Measurements from ENCODE around the gene SMYD3. TPM values are rescaled to one million over a fixed set of nuclear protein-coding genes. Genes with fewer than 3 reads are reported as not detected.

The SMYD3 gene
- total RNA-seq, 2 experiments from 2014 or later: 22.6 to 24.6 TPM

GRCh38 chr1:246165826-246166709 is 341.0 kb downstream of the SMYD3 start:
- DNase-seq (no peak), ATAC-seq (no peak)
- intact Hi-C loops (cut with micrococcal nuclease): no loop called here
- Mint-ChIP-seq H3K9me3 (no peaks in the 10 kb centered on the region), H3K36me3 (ENCODE audit: low read depth) (peaks cover 3% of the 10 kb centered on the region), H3K4me1 (ENCODE audit: low read depth) (no peaks in the 10 kb centered on the region), H3K27ac (no peak overlapping the region), H3K4me3 (no peak overlapping the region), H3K27me3 (no peaks in the 10 kb centered on the region)
- ChIA-PET POLR2A (no interaction called here), CTCF (no interaction called here)
- TF ChIP-seq CTCF (IDR thresholded peaks at IDR 0.05): no peak

- intact Hi-C loops (cut with micrococcal nuclease): no loop called here
- H3K4me3 Mint-ChIP-seq: no peak overlapping the region
- no peaks in the 10 kb centered on the region for H3K9me3 Mint-ChIP-seq
- H3K27me3 Mint-ChIP-seq: no peaks in the 10 kb centered on the region
- DNase-seq: no peak
- H3K27ac Mint-ChIP-seq: no peak overlapping the region
- ChIA-PET POLR2A (no interaction called here), CTCF (no interaction called here)
- no peaks in the 10 kb centered on the region for H3K4me1 Mint-ChIP-seq (ENCODE audit: low read depth)
- H3K36me3 Mint-ChIP-seq (ENCODE audit: low read depth): peaks cover 3% of the 10 kb centered on the region
- no peak for ATAC-seq
- TF ChIP-seq CTCF (IDR thresholded peaks at IDR 0.05): no peak
Measured at GRCh38 chr1:246164764-246165163, 342.3 kb downstream of the SMYD3 start.

- TF ChIP-seq CTCF (IDR thresholded peaks at IDR 0.05): no peak
- DNase-seq (no peak), ATAC-seq (no peak)
- CTCF ChIA-PET: no interaction called here
- intact Hi-C loops (cut with micrococcal nuclease): no loop called here
- no peaks in the 10 kb centered on the region for H3K9me3 Mint-ChIP-seq
- no peak overlapping the region for H3K27ac Mint-ChIP-seq
- peaks cover 3% of the 10 kb centered on the region for H3K36me3 Mint-ChIP-seq (ENCODE audit: low read depth)
- H3K4me3 Mint-ChIP-seq: no peak overlapping the region
- no peaks in the 10 kb centered on the region for H3K27me3 Mint-ChIP-seq
- POLR2A ChIA-PET: no interaction called here
- H3K4me1 Mint-ChIP-seq (ENCODE audit: low read depth): no peaks in the 10 kb centered on the region
Measured at GRCh38 chr1:246162560-246162959, 344.5 kb downstream of the SMYD3 start.

- DNase-seq (no peak), ATAC-seq (no peak)
- Mint-ChIP-seq H3K27me3 (no peaks in the 10 kb centered on the region), H3K4me1 (ENCODE audit: low read depth) (no peaks in the 10 kb centered on the region), H3K9me3 (no peaks in the 10 kb centered on the region), H3K36me3 (ENCODE audit: low read depth) (no peaks in the 10 kb centered on the region), H3K4me3 (no peak overlapping the region), H3K27ac (no peak overlapping the region)
- intact Hi-C loops (cut with micrococcal nuclease): no loop called here
- ChIA-PET CTCF (no interaction called here), POLR2A (no interaction called here)
- TF ChIP-seq CTCF (IDR thresholded peaks at IDR 0.05): no peak
Measured at GRCh38 chr1:246161626-246162025, 345.5 kb downstream of the SMYD3 start.

- Mint-ChIP-seq H3K36me3 (ENCODE audit: low read depth) (no peaks in the 10 kb centered on the region), H3K4me3 (no peak overlapping the region), H3K9me3 (no peaks in the 10 kb centered on the region), H3K27ac (no peak overlapping the region), H3K4me1 (ENCODE audit: low read depth) (no peaks in the 10 kb centered on the region), H3K27me3 (no peaks in the 10 kb centered on the region)
- ATAC-seq (no peak), DNase-seq (no peak)
- CTCF ChIA-PET: no interaction called here
- TF ChIP-seq CTCF (IDR thresholded peaks at IDR 0.05): no peak
- intact Hi-C loops (cut with micrococcal nuclease): no loop called here
- POLR2A ChIA-PET: no interaction called here
Measured at GRCh38 chr1:246160905-246161304, 346.2 kb downstream of the SMYD3 start.
